HEK293 (cell line): ENCODE results near the gene RINL.

ENCODE experiments used
- CTCF ChIA-PET: fragments of 350-600 bp; formaldehyde crosslinking; extraction: SDS; loops from one replicate; lab custom pipeline; 2021; ENCODE audit warnings: antibody characterized with exemption; lab: Yijun Ruan, JAX
- POLR2A ChIA-PET: fragments of 300-600 bp; formaldehyde crosslinking; extraction: SDS; loops from one replicate; lab custom pipeline; 2020; ENCODE audit warnings: antibody characterized with exemption, inconsistent platforms; lab: Yijun Ruan, JAX
- H3K27ac ChIP-seq: fragments of 200-500 bp; sonication (Bioruptor generic); 2 replicates; pipeline ENCODE4 v1.5.1; 2014; ENCODE audit warnings: low read depth, low read length, control low read depth, inconsistent platforms; ENCODE audit errors: extremely low read depth
- H3K36me3 ChIP-seq, 2 experiments: fragments of 200-500 bp in 1 of 2; sonication (Bioruptor generic) in 1 of 2; 1 replicate in 1 of 2; 2 replicates in 1 of 2; pipeline ENCODE4 v1.5.1; 2014 to 2017; ENCODE audit warnings: inconsistent platforms in 2 of 2, low read length in 2 of 2; ENCODE audit not compliant: control insufficient read depth in 2 of 2, insufficient read depth in 1 of 2
- H3K4me1 ChIP-seq: fragments of 200-500 bp; sonication (Bioruptor generic); 2 replicates; pipeline ENCODE4 v1.5.1; 2014; ENCODE audit warnings: mild to moderate bottlenecking, low read length, inconsistent platforms; ENCODE audit not compliant: control insufficient read depth, insufficient read depth
- H3K4me3 ChIP-seq: 2 replicates; pipeline ENCODE4 v1.5.1; 2011; ENCODE audit warnings: low read depth, mild to moderate bottlenecking, control low read depth, low read length, moderate library complexity
- H3K9me3 ChIP-seq: fragments of 200-500 bp; sonication (Bioruptor generic); 2 replicates; pipeline ENCODE4 v1.5.1; 2014; ENCODE audit warnings: low read depth, low read length, inconsistent platforms; ENCODE audit not compliant: control insufficient read depth, insufficient read depth
- EGR2 ChIP-seq: fragments of 450-650 bp; formaldehyde crosslinking; IDR thresholded peaks from 2 replicates; pipeline ENCODE4 v1.5.1; 2016; ENCODE audit warnings: low read depth, missing biosample characterization, missing genetic modification characterization
- GLIS1 ChIP-seq: fragments of 450-650 bp; formaldehyde crosslinking; IDR thresholded peaks from 2 replicates; pipeline ENCODE4 v1.5.1; 2016; ENCODE audit warnings: missing biosample characterization, missing genetic modification characterization
- GLIS2 ChIP-seq: fragments of 450-650 bp; formaldehyde crosslinking; IDR thresholded peaks from 2 replicates; pipeline ENCODE4 v1.5.1; 2016; ENCODE audit warnings: missing biosample characterization, missing genetic modification characterization
- MEIS1 ChIP-seq: sonication (generic); formaldehyde crosslinking; IDR thresholded peaks from 2 replicates; pipeline ENCODE4 v1.8.1; 2022; ENCODE audit warnings: missing genetic modification reagents, mild to moderate bottlenecking, borderline replicate concordance
- PATZ1 ChIP-seq: fragments of 450-650 bp; formaldehyde crosslinking; IDR thresholded peaks from 2 replicates; pipeline ENCODE4 v1.5.1; 2016; ENCODE audit warnings: missing biosample characterization, missing genetic modification characterization
- SP7 ChIP-seq: fragments of 450-650 bp; formaldehyde crosslinking; IDR thresholded peaks from 2 replicates; pipeline ENCODE4 v1.5.1; 2016; ENCODE audit warnings: missing biosample characterization, missing genetic modification characterization
- ZBTB8A ChIP-seq: fragments of 450-650 bp; formaldehyde crosslinking; IDR thresholded peaks from 2 replicates; pipeline ENCODE4 v1.5.1; 2016; ENCODE audit warnings: missing biosample characterization, missing genetic modification characterization
- ZFP3 ChIP-seq: fragments of 450-650 bp; formaldehyde crosslinking; IDR thresholded peaks from 2 replicates; pipeline ENCODE4 v1.5.1; 2016; ENCODE audit warnings: low read depth, missing biosample characterization, missing genetic modification characterization
- ZFP69B ChIP-seq: fragments of 450-650 bp; formaldehyde crosslinking; IDR thresholded peaks from 2 replicates; pipeline ENCODE4 v1.5.1; 2016; ENCODE audit warnings: missing biosample characterization, missing genetic modification characterization
- ZNF184 ChIP-seq: fragments of 450-650 bp; IDR thresholded peaks from 2 replicates; pipeline ENCODE4 v1.5.1; 2018; ENCODE audit warnings: missing biosample characterization, mild to moderate bottlenecking, missing genetic modification characterization
- ZNF398 ChIP-seq: fragments of 450-650 bp; formaldehyde crosslinking; IDR thresholded peaks from 2 replicates; pipeline ENCODE4 v1.5.1; 2017; ENCODE audit warnings: missing biosample characterization, missing genetic modification characterization
- ZNF580 ChIP-seq: fragments of 450-650 bp; formaldehyde crosslinking; IDR thresholded peaks from 2 replicates; pipeline ENCODE4 v1.5.1; 2016; ENCODE audit warnings: missing biosample characterization, missing genetic modification characterization
- ZNF596 ChIP-seq: fragments of 450-650 bp; IDR thresholded peaks from 2 replicates; pipeline ENCODE4 v1.5.0; 2018; ENCODE audit warnings: missing biosample characterization, mild to moderate bottlenecking, missing genetic modification characterization, moderate library complexity
- ZNF624 ChIP-seq: fragments of 450-650 bp; formaldehyde crosslinking; IDR thresholded peaks from 2 replicates; pipeline ENCODE4 v1.5.1; 2017; ENCODE audit warnings: missing biosample characterization, missing genetic modification characterization
- ZNF664 ChIP-seq: fragments of 450-650 bp; formaldehyde crosslinking; IDR thresholded peaks from 2 replicates; pipeline ENCODE4 v1.5.1; 2016; ENCODE audit warnings: missing biosample characterization, missing genetic modification characterization
- ZNF747 ChIP-seq: fragments of 450-650 bp; formaldehyde crosslinking; IDR thresholded peaks from 2 replicates; pipeline ENCODE4 v1.5.1; 2016; ENCODE audit warnings: missing biosample characterization, missing genetic modification characterization
- TF ChIP-seq, protein P1 (sequence below): fragments of 450-650 bp; formaldehyde crosslinking; IDR thresholded peaks from 2 replicates; pipeline ENCODE4 v1.5.1; 2016; ENCODE audit warnings: missing biosample characterization, missing genetic modification characterization
- TF ChIP-seq, protein P2 (sequence below): fragments of 450-650 bp; formaldehyde crosslinking; IDR thresholded peaks from 2 replicates; pipeline ENCODE4 v1.5.1; 2016; ENCODE audit warnings: missing biosample characterization, missing genetic modification characterization
- TF ChIP-seq, protein P3 (sequence below): fragments of 450-650 bp; formaldehyde crosslinking; optimal IDR thresholded peaks from 2 replicates; pipeline ENCODE3; 2016; ENCODE audit warnings: missing biosample characterization, mild to moderate bottlenecking, missing genetic modification characterization
- TF ChIP-seq, protein P4 (sequence below): fragments of 450-650 bp; formaldehyde crosslinking; IDR thresholded peaks from 2 replicates; pipeline ENCODE4; 2016; ENCODE audit warnings: missing biosample characterization, missing genetic modification characterization

RINL gene

GRCh38 chr19:38878575-38879399 is 712 bp upstream of the RINL start (continued):
- peak; percentile 22; the same call in 1 of the 2 replicates for TF ChIP-seq PATZ1
- TF ChIP-seq EGR2 (tag by site-specific recombination) = peak; percentile 73
- TF ChIP-seq, protein P1, sequence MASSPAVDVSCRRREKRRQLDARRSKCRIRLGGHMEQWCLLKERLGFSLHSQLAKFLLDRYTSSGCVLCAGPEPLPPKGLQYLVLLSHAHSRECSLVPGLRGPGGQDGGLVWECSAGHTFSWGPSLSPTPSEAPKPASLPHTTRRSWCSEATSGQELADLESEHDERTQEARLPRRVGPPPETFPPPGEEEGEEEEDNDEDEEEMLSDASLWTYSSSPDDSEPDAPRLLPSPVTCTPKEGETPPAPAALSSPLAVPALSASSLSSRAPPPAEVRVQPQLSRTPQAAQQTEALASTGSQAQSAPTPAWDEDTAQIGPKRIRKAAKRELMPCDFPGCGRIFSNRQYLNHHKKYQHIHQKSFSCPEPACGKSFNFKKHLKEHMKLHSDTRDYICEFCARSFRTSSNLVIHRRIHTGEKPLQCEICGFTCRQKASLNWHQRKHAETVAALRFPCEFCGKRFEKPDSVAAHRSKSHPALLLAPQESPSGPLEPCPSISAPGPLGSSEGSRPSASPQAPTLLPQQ (tag by site-specific recombination) = peak; percentile 62
- TF ChIP-seq ZFP69B (tag by site-specific recombination) = peak; percentile 76; the same call in 1 of the 2 replicates

GRCh38 chr19:38875656-38876395 is 2.2 kb downstream of the RINL start:
- POLR2A ChIA-PET = interaction anchor here (0.9 to 3.1 kb wide), 5 partner anchors 15 to 969 kb away, joined by 3 to 22 read pairs (median 3); partner anchors contain the start of genes HNRNPL and SIPA1L3
- peaks cover 5 to 12% of the 10 kb centered on the region in 2 experiments; a peak in 2 of 3 replicates for H3K36me3 ChIP-seq
- H3K27ac ChIP-seq = no peak overlapping the region
- no peak overlapping the region for H3K4me3 ChIP-seq
- CTCF ChIA-PET = interaction anchor here (0.6 to 9.0 kb wide), 7 partner anchors 12 to 99 kb away, joined by 3 to 84 read pairs (median 4); partner anchors contain the start of genes FBXO17, MRPS12 and SARS2
- no peaks in the 10 kb centered on the region for H3K9me3 ChIP-seq
- H3K4me1 ChIP-seq = peaks cover 8% of the 10 kb centered on the region
- TF ChIP-seq ZNF747 (tag by site-specific recombination) = no peak
- TF ChIP-seq MEIS1 = no peak
- TF ChIP-seq, protein P2, sequence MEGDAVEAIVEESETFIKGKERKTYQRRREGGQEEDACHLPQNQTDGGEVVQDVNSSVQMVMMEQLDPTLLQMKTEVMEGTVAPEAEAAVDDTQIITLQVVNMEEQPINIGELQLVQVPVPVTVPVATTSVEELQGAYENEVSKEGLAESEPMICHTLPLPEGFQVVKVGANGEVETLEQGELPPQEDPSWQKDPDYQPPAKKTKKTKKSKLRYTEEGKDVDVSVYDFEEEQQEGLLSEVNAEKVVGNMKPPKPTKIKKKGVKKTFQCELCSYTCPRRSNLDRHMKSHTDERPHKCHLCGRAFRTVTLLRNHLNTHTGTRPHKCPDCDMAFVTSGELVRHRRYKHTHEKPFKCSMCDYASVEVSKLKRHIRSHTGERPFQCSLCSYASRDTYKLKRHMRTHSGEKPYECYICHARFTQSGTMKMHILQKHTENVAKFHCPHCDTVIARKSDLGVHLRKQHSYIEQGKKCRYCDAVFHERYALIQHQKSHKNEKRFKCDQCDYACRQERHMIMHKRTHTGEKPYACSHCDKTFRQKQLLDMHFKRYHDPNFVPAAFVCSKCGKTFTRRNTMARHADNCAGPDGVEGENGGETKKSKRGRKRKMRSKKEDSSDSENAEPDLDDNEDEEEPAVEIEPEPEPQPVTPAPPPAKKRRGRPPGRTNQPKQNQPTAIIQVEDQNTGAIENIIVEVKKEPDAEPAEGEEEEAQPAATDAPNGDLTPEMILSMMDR (tag by site-specific recombination) = peak; percentile 43
- no peak for TF ChIP-seq ZFP3 (tag by site-specific recombination)
- no peak for TF ChIP-seq ZNF580 (tag by site-specific recombination)
- 0 out of 2 replicates have a peak, but pooled peaks have one; percentile 27 for TF ChIP-seq GLIS1 (tag by site-specific recombination)
- TF ChIP-seq ZNF184 (tag by site-specific recombination) = no peak
- 0 out of 2 replicates have a peak, but pooled peaks have one; percentile 26 for TF ChIP-seq GLIS2 (tag by site-specific recombination)
- TF ChIP-seq, protein P3, sequence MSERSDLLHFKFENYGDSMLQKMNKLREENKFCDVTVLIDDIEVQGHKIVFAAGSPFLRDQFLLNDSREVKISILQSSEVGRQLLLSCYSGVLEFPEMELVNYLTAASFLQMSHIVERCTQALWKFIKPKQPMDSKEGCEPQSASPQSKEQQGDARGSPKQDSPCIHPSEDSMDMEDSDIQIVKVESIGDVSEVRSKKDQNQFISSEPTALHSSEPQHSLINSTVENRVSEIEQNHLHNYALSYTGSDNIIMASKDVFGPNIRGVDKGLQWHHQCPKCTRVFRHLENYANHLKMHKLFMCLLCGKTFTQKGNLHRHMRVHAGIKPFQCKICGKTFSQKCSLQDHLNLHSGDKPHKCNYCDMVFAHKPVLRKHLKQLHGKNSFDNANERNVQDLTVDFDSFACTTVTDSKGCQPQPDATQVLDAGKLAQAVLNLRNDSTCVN (tag by site-specific recombination) = no peak
- no peak for TF ChIP-seq ZNF596
- no peak for TF ChIP-seq ZBTB8A (tag by site-specific recombination)
- TF ChIP-seq ZNF664 (tag by site-specific recombination) = no peak
- TF ChIP-seq SP7 (tag by site-specific recombination) = no peak
- TF ChIP-seq ZNF398 (tag by site-specific recombination) = no peak
- TF ChIP-seq, protein P4, sequence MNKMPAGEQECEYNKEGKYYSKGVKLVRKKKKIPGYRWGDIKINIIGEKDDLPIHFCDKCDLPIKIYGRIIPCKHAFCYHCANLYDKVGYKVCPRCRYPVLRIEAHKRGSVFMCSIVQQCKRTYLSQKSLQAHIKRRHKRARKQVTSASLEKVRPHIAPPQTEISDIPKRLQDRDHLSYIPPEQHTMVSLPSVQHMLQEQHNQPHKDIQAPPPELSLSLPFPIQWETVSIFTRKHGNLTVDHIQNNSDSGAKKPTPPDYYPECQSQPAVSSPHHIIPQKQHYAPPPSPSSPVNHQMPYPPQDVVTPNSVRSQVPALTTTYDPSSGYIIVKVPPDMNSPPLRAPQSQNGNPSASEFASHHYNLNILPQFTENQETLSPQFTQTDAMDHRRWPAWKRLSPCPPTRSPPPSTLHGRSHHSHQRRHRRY (tag by site-specific recombination) = no peak
- TF ChIP-seq ZNF624 = no peak
